ENCODE measurements around the gene ZNF101.

GRCh38 chr19:19655051-19655594, 13.5 kb upstream of the ZNF101 start:
- TF ChIP-seq TAF1 (IDR thresholded peaks at IDR 0.05; ENCODE audit: borderline replicate concordance, low read depth, low read length) (no peak), POLR2A (IDR thresholded peaks at IDR 0.05; ENCODE audit: low read depth, low read length) (no peak)

All from GM12892 (cell line).